Keratinocyte (primary cell): ENCODE data around the gene GALNT13. TPM values are rescaled to one million over a fixed set of nuclear protein-coding genes. Genes with fewer than 3 reads are reported as not detected.

Experiments used
- DNase-seq: peaks from one replicate; pipeline ENCODE4 v3.0.0-alpha.2; 2011; ENCODE audit warnings: low read depth, missing footprints, low spot score
- FAIRE-seq: peaks from 2 replicates; lab custom pipeline; 2011; peaks lifted over from hg19 to GRCh38; lab: Jason Lieb, UNC
- H2AFZ ChIP-seq: 2 replicates; pipeline ENCODE4 v1.6.0; 2012; ENCODE audit warnings: low read length, control low read depth, inconsistent platforms; ENCODE audit not compliant: control insufficient read depth
- H3K27ac ChIP-seq: 2 replicates; pipeline ENCODE4 v1.5.1; 2011; ENCODE audit warnings: low read length; ENCODE audit not compliant: control insufficient read depth, insufficient read depth
- H3K27me3 ChIP-seq: 3 replicates; pipeline ENCODE4 v1.6.0; 2011; ENCODE audit warnings: low read length; ENCODE audit not compliant: control insufficient read depth, insufficient read depth; ENCODE audit errors: extremely low read depth
- H3K36me3 ChIP-seq, 2 experiments: 2 replicates in 1 of 2; 3 replicates in 1 of 2; pipeline ENCODE4 v1.5.1; 2011; ENCODE audit warnings: low read length in 2 of 2, mild to moderate bottlenecking in 1 of 2; ENCODE audit not compliant: control insufficient read depth in 2 of 2, insufficient read depth in 2 of 2; ENCODE audit errors: extremely low read depth in 1 of 2
- H3K4me1 ChIP-seq: 3 replicates; pipeline ENCODE4 v1.5.1; 2011; ENCODE audit warnings: low read length; ENCODE audit not compliant: control insufficient read depth, insufficient read depth; ENCODE audit errors: extremely low read depth
- H3K4me2 ChIP-seq: 3 replicates; pipeline ENCODE4 v1.6.0; 2011; ENCODE audit warnings: low read depth, low read length; ENCODE audit not compliant: control insufficient read depth, insufficient read depth; ENCODE audit errors: extremely low read depth
- H3K4me3 ChIP-seq, 3 experiments: fragments of 200-600 bp in 1 of 3; sonication (generic) in 1 of 3; 2 replicates in 2 of 3; 3 replicates in 1 of 3; pipeline ENCODE4 v1.5.1; 2011 to 2016; ENCODE audit warnings: low read length in 3 of 3, mild to moderate bottlenecking in 3 of 3, control low read depth in 2 of 3, inconsistent platforms in 1 of 3, low read depth in 1 of 3, mixed read lengths in 1 of 3, mixed run types in 1 of 3, moderate library complexity in 1 of 3; ENCODE audit not compliant: control insufficient read depth in 2 of 3, insufficient read depth in 2 of 3; ENCODE audit errors: extremely low read depth in 1 of 3
- H3K79me2 ChIP-seq: 2 replicates; pipeline ENCODE4 v1.6.0; 2012; ENCODE audit warnings: low read length; ENCODE audit not compliant: control insufficient read depth, insufficient read depth
- H3K9ac ChIP-seq: 3 replicates; pipeline ENCODE4 v1.6.0; 2011; ENCODE audit warnings: low read length; ENCODE audit not compliant: control insufficient read depth, insufficient read depth; ENCODE audit errors: extremely low read depth
- H3K9me1 ChIP-seq: 3 replicates; pipeline ENCODE4 v1.6.0; 2011; ENCODE audit warnings: low read length; ENCODE audit not compliant: control insufficient read depth, insufficient read depth; ENCODE audit errors: extremely low read depth
- H3K9me3 ChIP-seq: 2 replicates; pipeline ENCODE4 v1.5.1; 2012; ENCODE audit warnings: low read depth, low read length; ENCODE audit not compliant: control insufficient read depth
- H4K20me1 ChIP-seq: 3 replicates; pipeline ENCODE4 v1.6.0; 2011; ENCODE audit warnings: low read length; ENCODE audit not compliant: control insufficient read depth, insufficient read depth; ENCODE audit errors: extremely low read depth
- EZH2 ChIP-seq: IDR thresholded peaks from one replicate; pipeline ENCODE4 v1.6.1; 2012; ENCODE audit warnings: inconsistent platforms, mild to moderate bottlenecking, low read length, moderate library complexity
- dilution Hi-C: fragments of 300-500 bp; cut with MboI; formaldehyde crosslinking; loops from one replicate; pipeline ENCODE4 v1.7.0; 2020; ENCODE audit warnings: low sequenced_read_pairs; ENCODE audit not compliant: extremely low pct_ligation_motif_present
- polyA plus RNA-seq, 5 experiments: library from polyadenylated mRNA; depleted of rRNA in 3 of 5; stranded (reverse) in 3 of 5; stranded (forward) in 1 of 5; unstranded in 1 of 5; fragments of >200 nt; gene quantifications; 1 replicate in 1 of 5; 2 replicates in 3 of 5; 3 replicates in 1 of 5; pipeline versions ENCODE4 v1.2.1 to v1.2.3, GENCODE V29; 2011 to 2012; ENCODE audit warnings: missing spikeins in 2 of 5, low read depth in 1 of 5, low replicate concordance in 1 of 5
- TF ChIP-seq, protein P1 (sequence below), 3 experiments: IDR thresholded peaks in 1 of 3; conservative IDR thresholded peaks in 1 of 3; optimal IDR thresholded peaks in 1 of 3; 2 replicates in 2 of 3; 3 replicates in 1 of 3; pipeline versions ENCODE3 to v1.5.1; 2011; ENCODE audit warnings: low read length in 3 of 3, mild to moderate bottlenecking in 3 of 3, moderate library complexity in 2 of 3, control low read depth in 1 of 3, inconsistent platforms in 1 of 3; ENCODE audit not compliant: insufficient read depth in 2 of 3; ENCODE audit errors: extremely low read depth in 1 of 3

Gene GALNT13
- polyA plus RNA-seq, 1 donor (not counting 4 experiments of a cell fraction or from before 2014, with no cell fraction given) = not detected

- H3K27me3 ChIP-seq = no peaks in the 10 kb centered on the region
- H3K79me2 ChIP-seq = no peaks in the 10 kb centered on the region
- no peak overlapping the region for H3K4me3 ChIP-seq
- TF ChIP-seq EZH2 = no peak
- TF ChIP-seq, protein P1, sequence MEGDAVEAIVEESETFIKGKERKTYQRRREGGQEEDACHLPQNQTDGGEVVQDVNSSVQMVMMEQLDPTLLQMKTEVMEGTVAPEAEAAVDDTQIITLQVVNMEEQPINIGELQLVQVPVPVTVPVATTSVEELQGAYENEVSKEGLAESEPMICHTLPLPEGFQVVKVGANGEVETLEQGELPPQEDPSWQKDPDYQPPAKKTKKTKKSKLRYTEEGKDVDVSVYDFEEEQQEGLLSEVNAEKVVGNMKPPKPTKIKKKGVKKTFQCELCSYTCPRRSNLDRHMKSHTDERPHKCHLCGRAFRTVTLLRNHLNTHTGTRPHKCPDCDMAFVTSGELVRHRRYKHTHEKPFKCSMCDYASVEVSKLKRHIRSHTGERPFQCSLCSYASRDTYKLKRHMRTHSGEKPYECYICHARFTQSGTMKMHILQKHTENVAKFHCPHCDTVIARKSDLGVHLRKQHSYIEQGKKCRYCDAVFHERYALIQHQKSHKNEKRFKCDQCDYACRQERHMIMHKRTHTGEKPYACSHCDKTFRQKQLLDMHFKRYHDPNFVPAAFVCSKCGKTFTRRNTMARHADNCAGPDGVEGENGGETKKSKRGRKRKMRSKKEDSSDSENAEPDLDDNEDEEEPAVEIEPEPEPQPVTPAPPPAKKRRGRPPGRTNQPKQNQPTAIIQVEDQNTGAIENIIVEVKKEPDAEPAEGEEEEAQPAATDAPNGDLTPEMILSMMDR (optimal IDR thresholded peaks at IDR 0.05 in 1 of 3, IDR thresholded peaks at IDR 0.05 in 1 of 3, conservative IDR thresholded peaks at IDR 0.05 in 1 of 3; ENCODE audit: extremely low read depth in 1 of 3, insufficient read depth in 2 of 3, low read length in 3 of 3) = no peak
- no peaks in the 10 kb centered on the region for H3K9me1 ChIP-seq
- no peak overlapping the region for H2AFZ ChIP-seq
- no peak for DNase-seq
- no peaks in the 10 kb centered on the region for H4K20me1 ChIP-seq
- dilution Hi-C loops = no loop called here
- H3K9me3 ChIP-seq = no peaks in the 10 kb centered on the region
- H3K4me1 ChIP-seq = no peaks in the 10 kb centered on the region
- FAIRE-seq = no peak
- no peak overlapping the region for H3K27ac ChIP-seq
- H3K4me2 ChIP-seq = no peak overlapping the region
- no peaks in the 10 kb centered on the region for H3K36me3 ChIP-seq
- H3K9ac ChIP-seq = no peak overlapping the region
Measured at GRCh38 chr2:154242687-154243086, 371.0 kb downstream of the GALNT13 start.

- no peak overlapping the region for H2AFZ ChIP-seq
- H3K9ac ChIP-seq = no peak overlapping the region
- TF ChIP-seq EZH2 = no peak
- TF ChIP-seq, protein P1 (optimal IDR thresholded peaks at IDR 0.05 in 1 of 3, IDR thresholded peaks at IDR 0.05 in 1 of 3, conservative IDR thresholded peaks at IDR 0.05 in 1 of 3; ENCODE audit: extremely low read depth in 1 of 3, insufficient read depth in 2 of 3, low read length in 3 of 3) = no peak
- DNase-seq (no peak), FAIRE-seq (no peak)
- H3K4me1 ChIP-seq = no peaks in the 10 kb centered on the region
- H3K4me3 ChIP-seq = no peak overlapping the region
- H3K27me3 ChIP-seq = no peaks in the 10 kb centered on the region
- H3K79me2 ChIP-seq = no peaks in the 10 kb centered on the region
- no peaks in the 10 kb centered on the region for H3K9me3 ChIP-seq
- H3K4me2 ChIP-seq = no peak overlapping the region
- no peaks in the 10 kb centered on the region for H3K36me3 ChIP-seq
- dilution Hi-C loops = no loop called here
- no peaks in the 10 kb centered on the region for H4K20me1 ChIP-seq
- H3K9me1 ChIP-seq = no peaks in the 10 kb centered on the region
- no peak overlapping the region for H3K27ac ChIP-seq
Measured at GRCh38 chr2:154243685-154244084, 372.0 kb downstream of the GALNT13 start.
